NT2/D1 (cell line): ENCODE results near the gene AGRN.

Experiments
- DNase-seq: peaks from one replicate; pipeline ENCODE4 v3.0.0-alpha.2; 2011; ENCODE audit warnings: low read depth, low spot score
- H3K27me3 ChIP-seq: 2 replicates; pipeline ENCODE4 v1.6.0; 2011; ENCODE audit warnings: mild to moderate bottlenecking; ENCODE audit not compliant: insufficient read length, insufficient read depth
- H3K36me3 ChIP-seq: 2 replicates; pipeline ENCODE4 v1.6.1; 2011; ENCODE audit warnings: mild to moderate bottlenecking, low read length, mixed read lengths; ENCODE audit not compliant: insufficient read depth, insufficient read length
- H3K4me1 ChIP-seq: 2 replicates; pipeline ENCODE4 v1.5.1; 2011; ENCODE audit not compliant: insufficient read depth, insufficient read length
- H3K4me3 ChIP-seq: 2 replicates; pipeline ENCODE4 v1.5.1; 2011; ENCODE audit warnings: low read depth; ENCODE audit not compliant: insufficient read length
- H3K9ac ChIP-seq: 2 replicates; pipeline ENCODE4 v1.6.0; 2011; ENCODE audit warnings: low read depth; ENCODE audit not compliant: insufficient read length
- H3K9me3 ChIP-seq: 2 replicates; pipeline ENCODE4 v1.5.1; 2011; ENCODE audit warnings: mild to moderate bottlenecking, low read length; ENCODE audit not compliant: insufficient read depth
- SUZ12 ChIP-seq: IDR thresholded peaks from 2 replicates; pipeline ENCODE4 v1.6.1; 2011; ENCODE audit not compliant: insufficient read length, insufficient read depth; ENCODE audit errors: extremely low read depth
- YY1 ChIP-seq: IDR thresholded peaks from 2 replicates; pipeline ENCODE4 v1.6.1; 2011; ENCODE audit not compliant: insufficient read length, insufficient read depth
- ZNF274 ChIP-seq: IDR thresholded peaks from 2 replicates; pipeline ENCODE4 v1.6.1; 2011; ENCODE audit warnings: mild to moderate bottlenecking, low read depth, low read length

The AGRN gene

GRCh38 chr1:1050577-1051052 lies 30.7 kb downstream of the AGRN start:
- peaks cover 82% of the 10 kb centered on the region for H3K36me3 ChIP-seq
- TF ChIP-seq ZNF274, result no peak
- TF ChIP-seq SUZ12, result no peak
- no peak for TF ChIP-seq YY1
- no peak for DNase-seq
- H3K27me3 ChIP-seq, result no peaks in the 10 kb centered on the region
- H3K9me3 ChIP-seq, result no peaks in the 10 kb centered on the region
- no peak overlapping the region for H3K9ac ChIP-seq
- no peaks in the 10 kb centered on the region for H3K4me1 ChIP-seq
- H3K4me3 ChIP-seq, result no peak overlapping the region

- no peak overlapping the region for H3K9ac ChIP-seq
- no peak for DNase-seq
- peaks cover 77% of the 10 kb centered on the region for H3K36me3 ChIP-seq
- no peaks in the 10 kb centered on the region for H3K27me3 ChIP-seq
- no peak for TF ChIP-seq ZNF274
- TF ChIP-seq YY1, result no peak
- no peak for TF ChIP-seq SUZ12
- H3K4me1 ChIP-seq, result no peaks in the 10 kb centered on the region
- no peaks in the 10 kb centered on the region for H3K9me3 ChIP-seq
- no peak overlapping the region for H3K4me3 ChIP-seq
Measured at GRCh38 chr1:1051127-1051810, 31.3 kb downstream of the AGRN start.

GRCh38 chr1:1052003-1052840 lies 32.3 kb downstream of the AGRN start:
- Histone ChIP-seq H3K4me3 (no peak overlapping the region), H3K27me3 (no peaks in the 10 kb centered on the region)

GRCh38 chr1:1053022-1053421 lies 33.1 kb downstream of the AGRN start:
- peaks cover under 1% of the 10 kb centered on the region for H3K27me3 ChIP-seq
- peaks cover 62% of the 10 kb centered on the region for H3K36me3 ChIP-seq

More at GRCh38 chr1:1052003-1052840, 32.3 kb downstream of the AGRN start:
- Histone ChIP-seq H3K4me1 (no peaks in the 10 kb centered on the region), H3K36me3 (peaks cover 69% of the 10 kb centered on the region), H3K9ac (no peak overlapping the region), H3K9me3 (no peaks in the 10 kb centered on the region)
- DNase-seq, result no peak
- TF ChIP-seq ZNF274 (no peak), YY1 (no peak), SUZ12 (no peak)

GRCh38 chr1:1053682-1054081 lies 33.8 kb downstream of the AGRN start:
- TF ChIP-seq YY1 (no peak), ZNF274 (no peak), SUZ12 (no peak)
- Histone ChIP-seq H3K9ac (no peak overlapping the region), H3K4me1 (peaks cover 5% of the 10 kb centered on the region), H3K27me3 (peaks cover 7% of the 10 kb centered on the region), H3K9me3 (no peaks in the 10 kb centered on the region), H3K4me3 (no peak overlapping the region), H3K36me3 (peaks cover 62% of the 10 kb centered on the region)
- no peak for DNase-seq

More at GRCh38 chr1:1053022-1053421, 33.1 kb downstream of the AGRN start:
- Histone ChIP-seq H3K9ac (no peak overlapping the region), H3K9me3 (no peaks in the 10 kb centered on the region), H3K4me3 (no peak overlapping the region), H3K4me1 (peaks cover under 1% of the 10 kb centered on the region)
- no peak for DNase-seq
- TF ChIP-seq YY1 (no peak), SUZ12 (no peak), ZNF274 (no peak)

- Histone ChIP-seq H3K9ac (no peak overlapping the region), H3K9me3 (no peaks in the 10 kb centered on the region), H3K4me3 (no peak overlapping the region), H3K4me1 (peaks cover 5% of the 10 kb centered on the region), H3K27me3 (peaks cover 12% of the 10 kb centered on the region), H3K36me3 (peaks cover 60% of the 10 kb centered on the region)
- DNase-seq, result no peak
- no peak for TF ChIP-seq ZNF274
Measured at GRCh38 chr1:1054099-1054700, 34.3 kb downstream of the AGRN start.

- H3K4me3 ChIP-seq, result no peak overlapping the region
- peaks cover 57% of the 10 kb centered on the region for H3K36me3 ChIP-seq
- peaks cover 16% of the 10 kb centered on the region for H3K27me3 ChIP-seq
- DNase-seq, result no peak
- H3K9ac ChIP-seq, result no peak overlapping the region
- H3K9me3 ChIP-seq, result no peaks in the 10 kb centered on the region
- H3K4me1 ChIP-seq, result peaks cover 5% of the 10 kb centered on the region
- TF ChIP-seq SUZ12, result no peak
- no peak for TF ChIP-seq ZNF274
- TF ChIP-seq YY1, result no peak
Measured at GRCh38 chr1:1054971-1055370, 35.1 kb downstream of the AGRN start.
